CD4-positive, alpha-beta T cell (primary cell): ENCODE data around the gene ERC2. TPM values are rescaled to one million over a fixed set of nuclear protein-coding genes. Genes with fewer than 3 reads are reported as not detected.

ENCODE experiments used
- ATAC-seq: fragments of 200-7000 bp; cut with Tn5 transposase; one replicate; pipeline ENCODE4 v1.10.0; 2022; ENCODE audit warnings: mild to moderate bottlenecking; ENCODE audit not compliant: poor library complexity
- CTCF ChIA-PET: fragments of 350-600 bp; sonication (Branson Sonifier 250); formaldehyde crosslinking; loops from one replicate; lab custom pipeline; 2021; ENCODE audit warnings: antibody characterized with exemption, inconsistent platforms; lab: Charles Lee
- POLR2A ChIA-PET: fragments of 350-600 bp; sonication (Branson Sonifier 250); formaldehyde crosslinking; loops from one replicate; lab custom pipeline; 2021; ENCODE audit warnings: antibody characterized with exemption, inconsistent platforms; lab: Charles Lee
- DNase-seq, 14 experiments: peaks; one replicate each; pipeline ENCODE4 v3.0.0-alpha.2; 2013 to 2020; ENCODE audit warnings: mixed read lengths in 2 of 14
- H3K27ac ChIP-seq, 2 donors: one replicate each; pipeline versions ENCODE4 v1.5.1 to v1.7.0; 2013; ENCODE audit warnings: low read length in 2 of 2, low read depth in 1 of 2, mild to moderate bottlenecking in 1 of 2
- H3K27me3 ChIP-seq, 2 experiments: 1 replicate in 1 of 2; 2 replicates in 1 of 2; pipeline versions ENCODE4 v1.6.1 to v1.7.0; 2013; ENCODE audit warnings: low read length in 2 of 2, control low read depth in 1 of 2, mild to moderate bottlenecking in 1 of 2, moderate library complexity in 1 of 2; ENCODE audit not compliant: insufficient read depth in 2 of 2, control insufficient read depth in 1 of 2
- H3K36me3 ChIP-seq: one replicate; pipeline ENCODE4 v1.6.1; 2013; ENCODE audit warnings: low read length, control low read depth; ENCODE audit not compliant: insufficient read depth
- H3K4me1 ChIP-seq: one replicate; pipeline ENCODE4 v1.6.1; 2013; ENCODE audit warnings: low read length, control low read depth; ENCODE audit not compliant: insufficient read depth
- H3K4me3 ChIP-seq: one replicate; pipeline ENCODE4 v1.5.1; 2013; ENCODE audit warnings: mild to moderate bottlenecking, low read length, moderate library complexity
- H3K9me3 ChIP-seq, 2 experiments: 1 replicate in 1 of 2; 2 replicates in 1 of 2; pipeline versions ENCODE4 v1.6.1 to v1.7.0; 2013; ENCODE audit warnings: low read length in 2 of 2, mild to moderate bottlenecking in 2 of 2, control low read depth in 1 of 2, moderate library complexity in 1 of 2; ENCODE audit not compliant: control insufficient read depth in 1 of 2, insufficient read depth in 1 of 2
- H3K27ac Mint-ChIP-seq: one replicate; pipeline ENCODE4 v1.8.0; 2020; ENCODE audit warnings: mixed read lengths
- H3K27me3 Mint-ChIP-seq: one replicate; pipeline ENCODE4 v1.8.0; 2021; ENCODE audit warnings: mixed read lengths
- H3K36me3 Mint-ChIP-seq: one replicate; pipeline ENCODE4 v1.8.0; 2021; ENCODE audit warnings: low read depth, mixed read lengths
- H3K4me1 Mint-ChIP-seq: one replicate; pipeline ENCODE4 v1.8.0; 2021; ENCODE audit warnings: low read depth, mixed read lengths
- H3K4me3 Mint-ChIP-seq: one replicate; pipeline ENCODE4 v1.8.0; 2020; ENCODE audit warnings: mild to moderate bottlenecking, mixed read lengths
- H3K9me3 Mint-ChIP-seq: one replicate; pipeline ENCODE4 v1.8.0; 2020; ENCODE audit warnings: mixed read lengths
- intact Hi-C, 2 experiments: fragments of 100-400 bp; cut with DNase I in 1 of 2; cut with micrococcal nuclease in 1 of 2; formaldehyde crosslinking; loops; one replicate each; pipeline versions ENCODE4 v1.15.1 to v1.9.0; 2023 to 2025; cut with DNase I, micrococcal nuclease
- total RNA-seq, 174 experiments: library from RNA in 2 of 174; stranded (reverse) in 2 of 174; gene quantifications; one replicate each; pipeline ENCODE4 v1.2.3 and lab custom pipeline; 2021 to 2026
- TF ChIP-seq, protein P1 (sequence below): fragments of 200-600 bp; IDR thresholded peaks from one replicate; pipeline ENCODE4 v1.8.0; 2022; ENCODE audit warnings: antibody characterized with exemption, mild to moderate bottlenecking

ERC2 gene
- total RNA-seq, 2 experiments from 2014 or later, result not detected

DNA sequence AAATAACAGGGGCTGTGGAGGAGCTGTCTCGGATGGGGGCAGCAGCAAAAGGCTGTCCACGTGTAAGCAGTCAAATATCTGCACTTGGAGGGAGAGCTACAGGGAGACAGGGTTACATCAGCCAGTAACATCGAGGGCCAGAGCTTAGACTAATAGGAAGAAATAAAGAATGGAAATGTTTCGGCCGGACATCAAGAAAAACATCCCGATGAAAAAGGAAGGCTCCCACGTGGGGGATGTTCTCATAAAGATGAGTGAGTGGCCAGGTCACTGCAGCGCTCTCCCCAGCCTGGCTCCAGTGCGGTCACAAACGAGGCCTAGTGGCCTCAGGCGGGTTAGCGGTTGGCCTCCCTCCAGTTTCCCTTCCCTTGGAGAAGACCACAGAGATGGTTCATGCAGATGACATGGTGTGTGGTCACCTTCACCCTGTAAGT is 925.1 kb downstream of the ERC2 start:
- no peaks in the 10 kb centered on the region for H3K36me3 ChIP-seq
- no peak overlapping the region for H3K27ac ChIP-seq
- H3K27ac Mint-ChIP-seq, result no peak overlapping the region
- H3K9me3 Mint-ChIP-seq, result no peaks in the 10 kb centered on the region
- H3K4me1 ChIP-seq, result no peaks in the 10 kb centered on the region
- H3K36me3 Mint-ChIP-seq, result no peaks in the 10 kb centered on the region
- no peaks in the 10 kb centered on the region for H3K27me3 ChIP-seq
- TF ChIP-seq, protein P1, sequence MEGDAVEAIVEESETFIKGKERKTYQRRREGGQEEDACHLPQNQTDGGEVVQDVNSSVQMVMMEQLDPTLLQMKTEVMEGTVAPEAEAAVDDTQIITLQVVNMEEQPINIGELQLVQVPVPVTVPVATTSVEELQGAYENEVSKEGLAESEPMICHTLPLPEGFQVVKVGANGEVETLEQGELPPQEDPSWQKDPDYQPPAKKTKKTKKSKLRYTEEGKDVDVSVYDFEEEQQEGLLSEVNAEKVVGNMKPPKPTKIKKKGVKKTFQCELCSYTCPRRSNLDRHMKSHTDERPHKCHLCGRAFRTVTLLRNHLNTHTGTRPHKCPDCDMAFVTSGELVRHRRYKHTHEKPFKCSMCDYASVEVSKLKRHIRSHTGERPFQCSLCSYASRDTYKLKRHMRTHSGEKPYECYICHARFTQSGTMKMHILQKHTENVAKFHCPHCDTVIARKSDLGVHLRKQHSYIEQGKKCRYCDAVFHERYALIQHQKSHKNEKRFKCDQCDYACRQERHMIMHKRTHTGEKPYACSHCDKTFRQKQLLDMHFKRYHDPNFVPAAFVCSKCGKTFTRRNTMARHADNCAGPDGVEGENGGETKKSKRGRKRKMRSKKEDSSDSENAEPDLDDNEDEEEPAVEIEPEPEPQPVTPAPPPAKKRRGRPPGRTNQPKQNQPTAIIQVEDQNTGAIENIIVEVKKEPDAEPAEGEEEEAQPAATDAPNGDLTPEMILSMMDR, result no peak
- ATAC-seq, result no peak
- ChIA-PET POLR2A (no interaction called here), CTCF (no interaction called here)
- H3K9me3 ChIP-seq, result peaks cover 0 to 13% of the 10 kb centered on the region in 2 experiments
- DNase-seq, result no peak
- H3K4me3 Mint-ChIP-seq, result no peak overlapping the region
- H3K4me3 ChIP-seq, result no peak overlapping the region
- no peaks in the 10 kb centered on the region for H3K4me1 Mint-ChIP-seq
- intact Hi-C loops, result no loop called here
- no peaks in the 10 kb centered on the region for H3K27me3 Mint-ChIP-seq

- Histone ChIP-seq H3K4me1 (no peaks in the 10 kb centered on the region), H3K27me3 (no peaks in the 10 kb centered on the region), H3K36me3 (no peaks in the 10 kb centered on the region), H3K4me3 (no peak overlapping the region), H3K27ac (no peak overlapping the region), H3K9me3 (peaks cover 0 to 12% of the 10 kb centered on the region in 2 experiments)
- Mint-ChIP-seq H3K4me3 (no peak overlapping the region), H3K27me3 (no peaks in the 10 kb centered on the region), H3K36me3 (no peaks in the 10 kb centered on the region), H3K4me1 (no peaks in the 10 kb centered on the region), H3K27ac (no peak overlapping the region), H3K9me3 (no peaks in the 10 kb centered on the region)
- CTCF ChIA-PET, result no interaction called here
- ATAC-seq, result no peak
- intact Hi-C loops, result no loop called here
- TF ChIP-seq, protein P1, result no peak
- POLR2A ChIA-PET, result no interaction called here
- DNase-seq, result no peak
Observed at GRCh38 chr3:55541456-55541855, 926.8 kb downstream of the ERC2 start.

DNA sequence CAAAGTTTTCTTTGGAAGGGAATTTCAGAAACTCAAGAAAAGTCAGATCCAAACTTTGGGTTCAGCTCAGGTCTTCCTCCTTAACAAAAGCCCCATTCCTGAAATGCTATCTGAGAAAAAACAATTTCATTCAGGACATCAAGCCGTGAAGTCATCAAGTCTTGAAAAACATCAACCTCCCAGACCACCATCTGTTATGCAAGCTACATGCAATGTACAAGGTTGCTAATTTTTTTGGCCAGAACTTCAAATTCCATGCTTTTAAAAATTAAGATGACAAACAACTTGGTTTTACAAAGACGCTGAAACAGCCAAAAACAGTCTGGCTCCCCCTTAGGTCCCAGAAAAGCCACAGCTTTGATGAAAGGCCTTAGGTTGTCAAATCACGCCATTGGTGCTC is 927.3 kb downstream of the ERC2 start:
- ChIA-PET CTCF (no interaction called here), POLR2A (no interaction called here)
- intact Hi-C loops, result no loop called here
- no peak overlapping the region for H3K4me3 ChIP-seq
- no peaks in the 10 kb centered on the region for H3K36me3 ChIP-seq
- peaks cover 0 to 12% of the 10 kb centered on the region in 2 experiments for H3K9me3 ChIP-seq
- no peak overlapping the region for H3K27ac Mint-ChIP-seq
- H3K4me1 ChIP-seq, result no peaks in the 10 kb centered on the region
- TF ChIP-seq, protein P1, result no peak
- ATAC-seq (no peak), DNase-seq (no peak)
- no peaks in the 10 kb centered on the region for H3K27me3 ChIP-seq
- H3K9me3 Mint-ChIP-seq, result no peaks in the 10 kb centered on the region
- H3K4me1 Mint-ChIP-seq, result no peaks in the 10 kb centered on the region
- no peak overlapping the region for H3K4me3 Mint-ChIP-seq
- H3K27ac ChIP-seq, result no peak overlapping the region
- no peaks in the 10 kb centered on the region for H3K36me3 Mint-ChIP-seq
- H3K27me3 Mint-ChIP-seq, result no peaks in the 10 kb centered on the region
